NCI-H1092 treated with DMSO at 0.1 percent for 48 hours (cell line): ENCODE results near the gene STAB1.

Experiments used
- DNase-seq: peaks from one replicate; lab custom pipeline; 2025; lab: John Stamatoyannopoulos, UW

STAB1 gene

DNA sequence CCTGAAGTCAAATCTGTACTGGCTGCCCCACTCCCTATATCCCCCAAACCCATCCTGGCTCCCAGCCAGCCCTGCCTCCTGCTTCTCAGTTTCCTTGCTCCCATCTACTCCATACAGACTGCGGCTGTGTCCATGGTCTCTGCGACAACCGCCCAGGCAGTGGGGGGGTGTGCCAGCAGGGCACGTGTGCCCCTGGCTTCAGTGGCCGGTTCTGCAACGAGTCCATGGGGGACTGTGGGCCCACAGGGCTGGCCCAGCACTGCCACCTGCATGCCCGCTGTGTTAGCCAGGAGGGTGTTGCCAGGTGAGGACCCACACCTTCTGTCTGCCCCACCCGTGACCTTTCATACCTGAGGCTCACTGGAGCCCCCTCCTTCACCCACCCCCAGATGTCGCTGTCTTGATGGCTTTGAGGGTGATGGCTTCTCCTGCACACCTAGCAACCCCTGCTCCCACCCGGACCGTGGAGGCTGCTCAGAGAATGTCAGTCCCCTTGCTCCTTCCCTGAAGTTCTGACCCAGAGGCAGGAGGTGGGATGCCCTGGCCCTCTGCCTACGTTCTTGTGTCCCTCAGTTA, 14.7 kb downstream of the STAB1 start:
- DNase-seq = no peak

DNA sequence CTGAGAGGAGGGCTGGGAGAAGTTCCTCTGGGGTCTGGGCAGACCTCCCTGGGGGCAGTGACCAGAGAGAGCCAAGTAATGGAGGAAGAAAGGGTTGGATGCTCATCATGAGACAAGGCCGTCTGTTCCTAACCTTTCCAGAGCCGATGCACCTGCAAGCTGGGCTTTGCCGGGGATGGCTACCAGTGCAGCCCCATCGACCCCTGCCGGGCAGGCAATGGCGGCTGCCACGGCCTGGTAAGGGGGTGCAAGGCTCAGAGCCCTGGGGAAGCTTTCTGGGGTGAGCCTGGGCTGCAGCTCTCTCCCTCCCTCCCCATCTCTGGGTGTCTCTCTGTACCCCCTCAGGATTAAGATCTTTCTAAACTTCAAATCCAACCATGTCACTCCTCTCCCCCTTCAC, 16.4 kb downstream of the STAB1 start:
- DNase-seq = no peak

DNA sequence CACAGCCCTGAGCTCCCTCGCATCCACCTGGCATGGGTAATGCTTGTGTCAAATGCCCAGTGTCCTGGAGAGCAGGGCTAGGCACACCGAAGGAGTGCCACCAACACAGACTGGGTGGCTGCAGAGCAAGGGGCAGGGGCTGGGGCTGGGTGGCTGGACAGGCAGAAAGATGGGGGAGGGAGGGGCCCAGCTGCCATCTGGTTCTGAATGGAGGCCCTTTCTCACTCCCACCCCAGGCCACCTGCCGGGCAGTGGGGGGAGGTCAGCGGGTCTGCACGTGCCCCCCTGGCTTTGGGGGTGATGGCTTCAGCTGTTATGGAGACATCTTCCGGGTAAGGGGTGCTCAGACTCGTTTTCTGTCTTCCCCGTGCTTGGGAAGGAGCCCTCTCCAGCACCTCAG, 17.0 kb downstream of the STAB1 start:
- no peak for DNase-seq

DNA sequence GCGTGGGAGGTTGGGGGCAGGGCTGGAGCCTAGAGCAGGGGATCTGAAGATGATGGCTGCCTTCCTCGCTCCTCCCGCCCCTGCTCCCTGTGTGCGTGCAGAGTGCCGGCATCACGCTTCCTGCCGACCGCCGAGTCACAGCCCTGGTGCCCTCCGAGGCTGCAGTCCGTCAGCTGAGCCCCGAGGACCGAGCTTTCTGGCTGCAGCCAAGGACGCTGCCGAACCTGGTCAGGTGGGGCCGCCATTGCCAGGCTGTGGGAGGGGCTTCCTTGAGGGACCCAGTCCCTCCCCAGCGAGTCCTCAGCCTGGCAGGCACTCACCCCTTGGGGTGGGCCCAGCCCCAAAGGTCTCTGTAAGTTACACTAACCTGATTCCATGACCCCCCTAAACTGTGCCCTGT, 17.6 kb downstream of the STAB1 start:
- DNase-seq = no peak

DNA sequence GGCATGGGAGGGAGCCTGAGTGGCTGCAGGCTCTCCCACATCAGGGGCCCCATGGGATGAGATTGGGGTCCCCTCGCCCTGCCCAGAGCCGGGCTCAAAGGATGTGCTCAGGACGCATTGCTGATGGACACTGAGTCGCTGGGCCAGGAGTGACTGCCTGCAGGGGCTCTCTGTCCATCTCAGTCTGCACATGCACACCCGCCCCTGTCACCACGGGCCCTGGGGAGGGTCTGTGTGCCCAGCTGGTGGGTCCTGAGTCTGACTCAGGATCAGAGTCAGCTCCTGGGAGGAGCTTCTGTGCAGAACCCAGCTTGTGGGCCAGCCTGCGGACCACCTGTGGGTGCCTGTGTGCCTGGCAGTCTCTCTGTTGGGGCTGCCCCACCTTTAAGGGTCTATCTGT, 18.1 kb downstream of the STAB1 start:
- no peak for DNase-seq

DNA sequence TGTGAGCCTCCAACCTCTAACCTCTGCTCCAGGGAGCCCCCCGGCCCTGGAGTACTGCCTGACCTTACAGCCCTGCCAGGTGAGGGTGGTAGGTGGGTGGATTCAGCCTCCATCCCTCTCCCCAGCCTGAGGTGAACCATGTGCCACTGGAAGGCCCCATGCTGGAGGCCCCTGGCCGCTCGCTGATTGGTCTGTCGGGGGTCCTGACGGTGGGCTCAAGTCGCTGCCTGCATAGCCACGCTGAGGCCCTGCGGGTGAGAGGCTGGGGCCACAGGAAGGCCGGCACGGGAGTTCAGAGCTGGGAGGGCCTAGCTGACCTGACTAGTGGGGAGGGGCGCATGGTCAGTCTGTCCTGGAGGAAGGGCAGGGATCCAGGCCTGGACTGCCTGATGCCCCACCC, 19.4 kb downstream of the STAB1 start:
- DNase-seq = no peak

DNA sequence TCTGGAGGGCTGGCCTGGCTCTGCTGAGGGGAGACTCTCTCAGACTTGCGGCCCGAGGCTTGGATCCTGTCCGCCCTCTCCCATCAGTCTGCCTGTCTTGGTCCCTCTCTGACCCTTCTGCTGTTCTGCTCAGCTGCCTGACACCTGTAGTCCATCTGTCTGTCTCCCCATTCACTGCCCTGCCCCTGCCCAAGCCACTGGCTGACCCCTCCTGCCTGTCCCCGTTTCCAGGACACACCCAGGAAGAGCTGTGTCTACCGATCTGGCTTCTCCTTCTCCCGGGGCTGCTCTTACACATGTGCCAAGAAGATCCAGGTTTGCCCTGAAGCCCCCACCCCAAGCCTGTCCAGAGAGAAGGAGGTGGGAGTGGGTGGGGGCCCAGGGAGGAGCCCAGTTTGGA, 20.1 kb downstream of the STAB1 start:
- DNase-seq = no peak

DNA sequence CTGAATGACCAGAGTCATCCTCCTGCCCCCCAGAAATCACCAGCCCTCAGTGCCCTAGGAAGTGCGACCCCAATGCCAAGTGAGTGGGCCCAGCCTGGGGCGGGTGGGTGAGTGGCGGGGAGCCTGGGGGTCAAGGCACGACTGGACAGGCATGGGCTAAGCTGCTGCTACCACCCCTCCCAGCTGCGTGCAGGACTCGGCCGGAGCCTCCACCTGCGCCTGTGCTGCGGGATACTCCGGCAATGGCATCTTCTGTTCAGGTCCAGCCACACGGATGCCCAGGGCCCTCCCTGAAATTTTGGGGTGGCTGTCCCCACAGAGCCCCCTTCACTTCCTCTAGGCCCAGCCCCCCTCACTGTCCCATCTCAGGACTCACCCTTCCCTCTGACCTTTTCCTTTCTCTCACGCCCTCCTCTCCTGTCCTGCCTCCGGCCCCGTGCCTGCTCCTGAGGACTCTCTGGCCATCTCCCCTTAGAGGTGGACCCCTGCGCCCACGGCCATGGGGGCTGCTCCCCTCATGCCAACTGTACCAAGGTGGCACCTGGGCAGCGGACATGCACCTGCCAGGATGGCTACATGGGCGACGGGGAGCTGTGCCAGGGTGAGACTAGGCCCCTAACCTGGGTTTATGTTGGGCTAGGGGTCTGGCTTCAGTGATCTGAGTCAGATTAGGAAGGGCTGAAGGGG, 21.5 kb downstream of the STAB1 start:
- no peak for DNase-seq

DNA sequence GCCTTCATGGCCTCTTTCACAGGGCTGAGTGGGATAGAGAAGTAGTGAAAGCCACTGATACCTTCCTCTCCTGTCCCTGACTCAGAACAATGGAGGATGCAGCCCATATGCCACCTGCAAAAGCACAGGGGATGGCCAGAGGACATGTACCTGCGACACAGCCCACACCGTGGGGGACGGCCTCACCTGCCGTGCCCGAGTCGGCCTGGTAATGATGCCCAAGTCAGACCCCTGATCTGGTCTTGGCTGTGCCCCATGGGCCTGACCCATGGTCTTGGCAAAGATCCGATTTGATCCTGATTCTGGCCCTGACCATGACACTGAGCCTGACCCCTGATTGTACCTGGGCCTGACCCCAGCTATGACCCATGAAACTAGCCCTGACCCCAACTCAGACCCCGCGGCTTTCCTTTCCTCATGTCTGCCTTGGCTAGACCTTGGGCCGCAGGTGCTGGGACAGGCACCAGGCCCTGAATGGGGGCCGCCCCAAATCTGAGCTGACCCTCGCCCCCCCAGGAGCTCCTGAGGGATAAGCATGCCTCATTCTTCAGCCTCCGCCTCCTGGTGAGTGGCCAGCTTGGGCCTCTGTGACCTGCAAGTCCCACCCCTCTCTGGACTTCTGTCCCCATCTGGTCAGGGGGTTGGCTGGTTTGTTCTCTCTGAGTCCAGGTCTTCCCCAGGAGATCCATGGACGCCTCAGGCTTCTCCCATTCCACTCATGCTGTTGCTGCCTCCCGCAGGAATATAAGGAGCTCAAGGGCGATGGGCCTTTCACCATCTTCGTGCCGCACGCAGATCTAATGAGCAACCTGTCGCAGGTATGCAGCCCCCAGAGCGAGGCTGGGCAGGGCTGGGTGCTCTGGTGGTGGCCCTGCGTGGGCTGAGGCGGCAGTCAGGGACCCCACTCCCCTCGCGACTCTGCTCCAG, 22.9 kb downstream of the STAB1 start:
- no peak for DNase-seq

DNA sequence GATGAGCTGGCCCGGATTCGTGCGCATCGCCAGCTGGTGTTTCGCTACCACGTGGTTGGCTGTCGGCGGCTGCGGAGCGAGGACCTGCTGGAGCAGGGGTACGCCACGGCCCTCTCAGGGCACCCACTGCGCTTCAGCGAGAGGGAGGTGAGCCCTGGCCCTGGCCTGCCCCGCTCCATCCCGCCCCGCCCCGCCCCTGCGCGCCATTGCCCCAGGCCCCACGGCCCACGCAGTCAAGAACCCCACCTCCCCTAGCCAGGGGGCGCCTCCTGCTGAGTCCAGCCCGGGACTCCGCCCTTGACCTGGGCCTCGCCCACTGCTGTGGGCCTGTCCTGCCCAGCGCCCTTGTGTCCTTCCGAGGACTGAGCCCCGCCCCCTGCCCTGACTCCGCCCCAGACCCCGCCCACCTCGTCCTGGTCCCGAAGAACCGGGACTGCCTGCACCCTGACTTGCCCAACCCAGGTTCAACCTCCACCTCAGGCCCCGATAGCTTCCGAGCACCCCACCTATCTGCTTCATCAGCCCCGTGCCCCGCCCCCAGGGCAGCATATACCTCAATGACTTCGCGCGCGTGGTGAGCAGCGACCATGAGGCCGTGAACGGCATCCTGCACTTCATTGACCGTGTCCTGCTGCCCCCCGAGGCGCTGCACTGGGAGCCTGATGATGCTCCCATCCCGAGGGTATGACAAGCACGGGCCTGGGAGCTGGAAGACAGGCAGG, 23.7 kb downstream of the STAB1 start:
- no peak for DNase-seq

DNA sequence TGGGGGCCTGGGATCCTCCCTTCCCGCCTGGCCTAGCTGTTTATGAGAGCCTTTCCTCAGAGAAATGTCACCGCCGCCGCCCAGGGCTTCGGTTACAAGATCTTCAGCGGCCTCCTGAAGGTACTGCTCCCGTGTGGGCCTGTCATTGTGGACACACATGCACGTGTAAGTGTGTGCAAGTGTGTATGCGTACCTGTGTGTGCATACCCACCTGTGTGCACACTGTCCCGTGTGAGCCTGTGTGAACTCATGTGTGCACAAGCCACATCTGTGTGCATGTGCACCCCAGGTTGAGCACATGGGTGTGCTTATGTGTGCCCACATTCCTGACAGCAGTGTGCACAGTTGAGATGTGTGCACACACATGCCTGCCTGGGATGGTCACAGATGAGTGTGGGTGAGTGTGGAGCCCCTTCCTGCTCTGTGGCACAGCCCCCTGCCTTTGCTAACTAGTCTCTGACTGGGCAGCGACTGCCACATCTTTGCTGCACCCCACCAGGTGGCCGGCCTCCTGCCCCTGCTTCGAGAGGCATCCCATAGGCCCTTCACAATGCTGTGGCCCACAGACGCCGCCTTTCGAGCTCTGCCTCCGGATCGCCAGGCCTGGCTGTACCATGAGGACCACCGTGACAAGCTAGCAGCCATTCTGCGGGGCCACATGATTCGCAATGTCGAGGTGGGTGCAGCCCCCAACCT, 24.5 kb downstream of the STAB1 start:
- DNase-seq = no peak

DNA sequence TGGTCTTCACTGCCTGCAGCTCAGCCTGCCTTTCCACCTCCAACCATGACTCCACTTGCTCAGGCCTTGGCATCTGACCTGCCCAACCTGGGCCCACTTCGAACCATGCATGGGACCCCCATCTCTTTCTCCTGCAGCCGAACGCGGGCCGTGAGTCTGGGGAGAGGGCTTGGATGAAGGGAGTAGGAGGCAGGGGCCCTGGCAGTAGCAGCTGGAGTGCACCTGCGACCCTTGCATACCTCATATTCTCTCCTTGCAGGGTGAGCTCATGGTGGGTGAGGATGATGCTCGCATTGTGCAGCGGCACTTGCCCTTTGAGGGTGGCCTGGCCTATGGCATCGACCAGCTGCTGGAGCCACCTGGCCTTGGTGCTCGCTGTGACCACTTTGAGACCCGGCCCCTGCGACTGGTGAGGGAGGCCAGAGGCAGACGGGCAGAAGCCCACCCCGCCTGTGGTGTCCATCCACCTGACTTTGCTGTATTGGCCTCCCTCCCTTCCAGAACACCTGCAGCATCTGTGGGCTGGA, 25.1 kb downstream of the STAB1 start:
- DNase-seq = no peak

DNA sequence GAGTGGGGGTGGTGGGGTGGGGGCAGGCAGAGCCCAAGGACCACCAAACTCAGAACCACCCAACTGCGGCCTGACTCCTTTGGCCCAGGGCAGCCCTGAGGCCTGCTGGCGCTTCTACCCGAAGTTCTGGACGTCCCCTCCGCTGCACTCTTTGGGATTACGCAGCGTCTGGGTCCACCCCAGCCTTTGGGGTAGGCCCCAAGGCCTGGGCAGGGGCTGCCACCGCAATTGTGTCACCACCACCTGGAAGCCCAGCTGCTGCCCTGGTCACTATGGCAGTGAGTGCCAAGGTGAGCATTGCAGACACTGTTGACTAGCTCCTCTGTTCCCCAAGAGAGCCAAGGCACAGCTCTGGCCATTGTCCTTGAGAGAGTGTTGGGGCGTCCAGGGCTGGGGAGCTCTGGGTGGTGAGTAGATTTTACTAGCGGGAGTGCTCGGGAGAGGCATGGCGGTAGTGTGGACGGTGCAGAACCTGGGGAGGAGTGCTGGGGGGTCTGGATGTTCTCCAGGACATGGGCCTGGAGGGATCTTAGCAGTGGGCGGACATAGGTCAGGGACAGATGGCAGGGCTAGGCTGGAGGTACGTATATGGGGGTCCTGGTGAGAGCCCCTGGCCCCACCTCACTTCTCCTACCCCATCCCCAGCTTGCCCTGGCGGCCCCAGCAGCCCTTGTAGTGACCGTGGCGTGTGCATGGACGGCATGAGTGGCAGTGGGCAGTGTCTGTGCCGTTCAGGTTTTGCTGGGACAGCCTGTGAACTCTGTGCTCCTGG, 25.8 kb downstream of the STAB1 start:
- DNase-seq = no peak

DNA sequence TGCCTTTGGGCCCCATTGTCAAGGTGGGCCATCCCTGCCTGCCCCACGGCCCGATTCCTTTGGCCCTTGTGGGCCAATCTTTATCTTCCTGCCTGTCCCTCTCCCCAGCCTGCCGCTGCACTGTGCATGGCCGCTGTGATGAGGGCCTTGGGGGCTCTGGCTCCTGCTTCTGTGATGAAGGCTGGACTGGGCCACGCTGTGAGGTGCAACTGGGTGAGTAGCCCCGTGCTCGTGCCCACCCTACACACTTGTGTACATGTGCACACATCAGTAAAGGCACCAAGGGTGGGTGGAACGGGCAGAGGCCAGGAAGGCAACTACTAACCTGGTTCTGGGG, 26.3 kb downstream of the STAB1 start:
- DNase-seq = no peak

DNA sequence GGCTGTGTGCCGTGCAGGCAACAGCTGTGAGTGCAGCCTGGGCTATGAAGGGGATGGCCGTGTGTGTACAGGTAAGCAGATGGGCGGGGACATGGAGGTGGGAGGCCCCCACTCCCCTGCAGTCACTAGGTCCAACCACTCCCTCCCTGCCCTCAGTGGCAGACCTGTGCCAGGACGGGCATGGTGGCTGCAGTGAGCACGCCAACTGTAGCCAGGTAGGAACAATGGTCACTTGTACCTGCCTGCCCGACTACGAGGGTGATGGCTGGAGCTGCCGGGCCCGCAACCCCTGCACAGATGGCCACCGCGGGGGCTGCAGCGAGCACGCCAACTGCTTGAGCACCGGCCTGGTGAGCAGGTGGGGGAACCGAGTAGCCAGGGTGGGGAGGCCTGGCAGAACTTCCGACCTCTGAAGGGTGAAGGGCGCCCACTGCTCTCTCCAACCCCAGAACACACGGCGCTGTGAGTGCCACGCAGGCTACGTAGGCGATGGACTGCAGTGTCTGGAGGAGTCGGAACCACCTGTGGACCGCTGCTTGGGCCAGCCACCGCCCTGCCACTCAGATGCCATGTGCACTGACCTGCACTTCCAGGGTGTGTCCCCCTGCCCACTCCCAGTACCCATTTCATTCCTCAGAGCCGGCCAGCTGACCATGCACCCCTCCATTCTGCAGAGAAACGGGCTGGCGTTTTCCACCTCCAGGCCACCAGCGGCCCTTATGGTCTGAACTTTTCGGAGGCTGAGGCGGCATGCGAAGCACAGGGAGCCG, 26.9 kb downstream of the STAB1 start:
- DNase-seq = no peak

DNA sequence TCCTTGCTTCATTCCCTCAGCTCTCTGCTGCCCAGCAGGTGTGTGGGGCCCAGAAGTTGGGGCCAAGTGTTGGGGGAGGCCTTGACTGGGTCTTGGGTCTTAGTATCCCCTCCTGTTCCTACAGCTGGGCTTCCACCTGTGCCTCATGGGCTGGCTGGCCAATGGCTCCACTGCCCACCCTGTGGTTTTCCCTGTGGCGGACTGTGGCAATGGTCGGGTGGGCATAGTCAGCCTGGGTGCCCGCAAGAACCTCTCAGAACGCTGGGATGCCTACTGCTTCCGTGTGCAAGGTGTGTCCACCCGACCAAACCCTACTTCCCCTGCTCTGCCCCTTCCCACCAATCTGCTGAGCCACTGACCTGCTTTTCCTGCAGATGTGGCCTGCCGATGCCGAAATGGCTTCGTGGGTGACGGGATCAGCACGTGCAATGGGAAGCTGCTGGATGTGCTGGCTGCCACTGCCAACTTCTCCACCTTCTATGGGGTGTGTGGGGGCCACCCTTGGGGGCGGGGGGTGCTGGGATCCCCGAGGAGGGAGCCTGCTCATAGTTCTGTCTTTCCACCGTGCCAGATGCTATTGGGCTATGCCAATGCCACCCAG, 27.6 kb downstream of the STAB1 start:
- no peak for DNase-seq

DNA sequence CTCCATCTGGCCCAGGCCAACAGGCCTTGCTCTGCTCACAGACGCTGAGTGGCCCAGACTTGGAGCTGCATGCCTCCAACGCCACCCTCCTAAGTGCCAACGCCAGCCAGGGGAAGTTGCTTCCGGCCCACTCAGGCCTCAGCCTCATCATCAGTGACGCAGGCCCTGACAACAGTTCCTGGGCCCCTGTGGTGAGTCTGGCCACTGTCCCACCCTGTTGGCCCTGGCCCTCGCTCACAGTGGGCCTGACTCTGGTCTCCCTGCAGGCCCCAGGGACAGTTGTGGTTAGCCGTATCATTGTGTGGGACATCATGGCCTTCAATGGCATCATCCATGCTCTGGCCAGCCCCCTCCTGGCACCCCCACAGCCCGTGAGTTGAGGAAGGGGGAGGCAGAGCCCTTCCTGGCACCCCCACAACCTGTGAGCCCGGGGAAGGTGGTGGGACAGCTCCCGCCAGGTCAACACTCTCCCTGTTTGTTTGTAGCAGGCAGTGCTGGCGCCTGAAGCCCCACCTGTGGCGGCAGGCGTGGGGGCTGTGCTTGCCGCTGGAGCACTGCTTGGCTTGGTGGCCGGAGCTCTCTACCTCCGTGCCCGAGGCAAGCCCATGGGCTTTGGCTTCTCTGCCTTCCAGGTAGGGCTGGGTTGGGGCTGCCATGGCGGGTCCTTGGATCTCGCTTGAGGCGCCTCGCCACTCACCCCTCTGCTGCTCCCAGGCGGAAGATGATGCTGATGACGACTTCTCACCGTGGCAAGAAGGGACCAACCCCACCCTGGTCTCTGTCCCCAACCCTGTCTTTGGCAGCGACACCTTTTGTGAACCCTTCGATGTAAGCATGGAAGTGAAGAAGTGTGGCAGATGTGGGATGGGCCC, 28.5 kb downstream of the STAB1 start:
- no peak for DNase-seq

DNA sequence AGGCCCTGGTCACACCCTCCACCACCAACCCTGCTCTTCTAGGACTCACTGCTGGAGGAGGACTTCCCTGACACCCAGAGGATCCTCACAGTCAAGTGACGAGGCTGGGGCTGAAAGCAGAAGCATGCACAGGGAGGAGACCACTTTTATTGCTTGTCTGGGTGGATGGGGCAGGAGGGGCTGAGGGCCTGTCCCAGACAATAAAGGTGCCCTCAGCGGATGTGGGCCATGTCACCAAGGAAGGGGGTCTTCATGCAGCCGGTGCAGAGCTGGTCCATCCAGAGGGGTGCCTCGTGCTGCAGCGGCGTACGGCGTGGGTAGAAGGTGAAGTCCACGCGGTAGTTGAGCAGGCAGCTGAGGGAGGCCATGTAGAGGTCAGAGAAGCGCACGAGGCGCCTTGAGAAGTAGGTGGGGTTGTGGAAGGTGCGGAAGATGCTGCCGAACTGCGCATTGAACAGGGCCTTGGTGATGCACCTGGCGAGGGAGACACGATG, 29.2 kb downstream of the STAB1 start:
- no peak for DNase-seq
